IMR-90 (cell line): ENCODE results near the gene ANGPTL7. TPM values are rescaled to one million over a fixed set of nuclear protein-coding genes. Genes with fewer than 3 reads are reported as not detected.

ENCODE experiments used
- ATAC-seq: fragments of 200-7000 bp; cut with Tn5 transposase; 2 replicates; pipeline ENCODE4 v1.9.1; 2020; ENCODE audit warnings: low read depth, mild to moderate bottlenecking, moderate library complexity
- BruUV-seq: library from RNA; stranded (reverse); fragments of 400-500 nt; replicated peaks from 2 replicates; lab custom pipeline; 2021; lab: Mats Ljungman, UMichigan
- CTCF ChIA-PET: fragments of 300-600 bp; formaldehyde crosslinking; extraction: SDS; loops from one replicate; lab custom pipeline; 2021; ENCODE audit warnings: antibody characterized with exemption; lab: Yijun Ruan, JAX
- POLR2A ChIA-PET: fragments of 300-600 bp; sonication (Branson Sonifier 250); formaldehyde crosslinking; loops from one replicate; lab custom pipeline; 2022; ENCODE audit warnings: antibody characterized with exemption; ENCODE audit not compliant: unreplicated experiment; lab: Charles Lee
- DNase-seq: peaks from one replicate; pipeline ENCODE4 v3.0.0; 2013
- H2AFZ ChIP-seq: replicated peaks from 2 replicates; pipeline ENCODE3; 2013; ENCODE audit warnings: low read length, mild to moderate bottlenecking; ENCODE audit not compliant: poor library complexity
- H2AK5ac ChIP-seq: 2 replicates; pipeline ENCODE4 v1.6.1; 2013; ENCODE audit warnings: low read depth, low read length, inconsistent platforms
- H2AK9ac ChIP-seq: replicated peaks from 2 replicates; pipeline ENCODE3; 2013; ENCODE audit warnings: mild to moderate bottlenecking, low read depth, low read length, moderate library complexity; ENCODE audit not compliant: poor library complexity
- H2BK120ac ChIP-seq: 2 replicates; pipeline ENCODE4 v1.6.1; 2013; ENCODE audit warnings: low read depth, low read length, inconsistent platforms
- H2BK15ac ChIP-seq: 3 replicates; pipeline ENCODE4 v1.6.1; 2013; ENCODE audit warnings: low read depth, low read length, inconsistent platforms
- H2BK20ac ChIP-seq: 2 replicates; pipeline ENCODE4 v1.6.1; 2013; ENCODE audit warnings: low read depth, mild to moderate bottlenecking, inconsistent platforms, low read length, moderate library complexity
- H2BK5ac ChIP-seq: 2 replicates; pipeline ENCODE4 v1.6.1; 2013; ENCODE audit warnings: mild to moderate bottlenecking, low read depth, low read length, inconsistent platforms; ENCODE audit not compliant: poor library complexity, severe bottlenecking
- H3K14ac ChIP-seq: replicated peaks from 2 replicates; pipeline ENCODE4 v1.6.1; 2013; ENCODE audit warnings: low read depth, low read length, inconsistent platforms
- H3K18ac ChIP-seq: 2 replicates; pipeline ENCODE4 v1.6.1; 2013; ENCODE audit warnings: low read depth, low read length, control low read depth
- H3K23ac ChIP-seq: 2 replicates; pipeline ENCODE4 v1.6.1; 2013; ENCODE audit warnings: low read depth, low read length, inconsistent platforms
- H3K27ac ChIP-seq: 2 replicates; pipeline ENCODE4 v1.5.1; 2013; ENCODE audit warnings: mild to moderate bottlenecking, control low read depth, low read length; ENCODE audit not compliant: insufficient read depth
- H3K27me3 ChIP-seq: 2 replicates; pipeline ENCODE4 v1.6.1; 2013; ENCODE audit warnings: low read length; ENCODE audit not compliant: control insufficient read depth, insufficient read depth
- H3K36me3 ChIP-seq: 2 replicates; pipeline ENCODE4 v1.6.1; 2013; ENCODE audit warnings: low read length, mixed read lengths; ENCODE audit not compliant: control insufficient read depth, insufficient read depth
- H3K4ac ChIP-seq: 2 replicates; pipeline ENCODE4 v1.6.1; 2013; ENCODE audit warnings: low read depth, low read length, inconsistent platforms
- H3K4me1 ChIP-seq: 2 replicates; pipeline ENCODE4 v1.6.1; 2013; ENCODE audit warnings: low read length, mixed read lengths; ENCODE audit not compliant: control insufficient read depth, insufficient read depth
- H3K4me2 ChIP-seq: 2 replicates; pipeline ENCODE4 v1.6.1; 2013; ENCODE audit warnings: low read depth, mild to moderate bottlenecking, control low read depth, low read length, moderate library complexity
- H3K4me3 ChIP-seq: 2 replicates; pipeline ENCODE4 v1.5.1; 2013; ENCODE audit warnings: low read depth, mild to moderate bottlenecking, control low read depth, low read length, moderate library complexity; ENCODE audit not compliant: insufficient read depth
- H3K56ac ChIP-seq: 2 replicates; pipeline ENCODE4 v1.6.1; 2013; ENCODE audit warnings: low read length, inconsistent platforms; ENCODE audit not compliant: insufficient read depth; ENCODE audit errors: extremely low read depth
- H3K79me1 ChIP-seq, 2 experiments: 2 replicates each; pipeline ENCODE4 v1.6.1; 2013; ENCODE audit warnings: low read length in 2 of 2, inconsistent platforms in 1 of 2, low read depth in 1 of 2
- H3K9ac ChIP-seq: 2 replicates; pipeline ENCODE4 v1.6.1; 2013; ENCODE audit warnings: low read depth, low read length, control low read depth
- H3K9me1 ChIP-seq: 2 replicates; pipeline ENCODE4 v1.6.1; 2013; ENCODE audit warnings: low read length, inconsistent platforms; ENCODE audit not compliant: insufficient read depth
- H3K9me3 ChIP-seq: 2 replicates; pipeline ENCODE4 v1.6.1; 2013; ENCODE audit warnings: low read length; ENCODE audit not compliant: control insufficient read depth, insufficient read depth
- H4K20me1 ChIP-seq: 2 replicates; pipeline ENCODE4 v1.6.1; 2013; ENCODE audit warnings: low read length, inconsistent platforms; ENCODE audit not compliant: insufficient read depth
- H4K5ac ChIP-seq: 2 replicates; pipeline ENCODE4 v1.6.1; 2013; ENCODE audit warnings: mild to moderate bottlenecking, low read depth, low read length, control low read depth
- H4K8ac ChIP-seq, 2 experiments: 2 replicates each; pipeline ENCODE4 v1.6.1; 2013; ENCODE audit warnings: low read depth in 2 of 2, low read length in 2 of 2, control low read depth in 1 of 2, inconsistent platforms in 1 of 2
- H4K91ac ChIP-seq: 2 replicates; pipeline ENCODE4 v1.6.1; 2013; ENCODE audit warnings: low read depth, low read length, inconsistent platforms; ENCODE audit not compliant: insufficient read depth
- BHLHE40 ChIP-seq: fragments of 150-350 bp; IDR thresholded peaks from 2 replicates; pipeline ENCODE4 v1.6.1; 2016; ENCODE audit warnings: mild to moderate bottlenecking, low read depth, low read length
- CEBPB ChIP-seq: IDR thresholded peaks from 2 replicates; pipeline ENCODE4 v1.6.1; 2012; ENCODE audit warnings: low read depth, low read length, improper control_type of control experiment
- CTCF ChIP-seq: conservative IDR thresholded peaks from 2 replicates; pipeline ENCODE4 v1.5.1; 2012; ENCODE audit warnings: mild to moderate bottlenecking, low read depth, low read length, improper control_type of control experiment
- ELK1 ChIP-seq: fragments of 150-350 bp; IDR thresholded peaks from 2 replicates; pipeline ENCODE4 v1.6.1; 2016; ENCODE audit warnings: low read depth, mild to moderate bottlenecking, low read length, moderate library complexity, borderline replicate concordance
- FOS ChIP-seq: fragments of 150-350 bp; IDR thresholded peaks from 2 replicates; pipeline ENCODE4 v1.6.1; 2016; ENCODE audit warnings: low read depth, low read length
- MAFK ChIP-seq: IDR thresholded peaks from 2 replicates; pipeline ENCODE4 v1.6.1; 2012; ENCODE audit warnings: low read depth, low read length, improper control_type of control experiment
- NFE2L2 ChIP-seq: fragments of 150-350 bp; IDR thresholded peaks from 2 replicates; pipeline ENCODE4 v1.6.1; 2016; ENCODE audit warnings: low read depth, mild to moderate bottlenecking, low read length
- POLR2A ChIP-seq: IDR thresholded peaks from 2 replicates; pipeline ENCODE4 v1.6.1; 2012; ENCODE audit warnings: mild to moderate bottlenecking, low read depth, low read length
- RAD21 ChIP-seq: IDR thresholded peaks from 2 replicates; pipeline ENCODE4 v1.6.1; 2012; ENCODE audit warnings: low read length, improper control_type of control experiment
- RCOR1 ChIP-seq: IDR thresholded peaks from 2 replicates; pipeline ENCODE4 v1.6.1; 2012; ENCODE audit warnings: mild to moderate bottlenecking, low read length, improper control_type of control experiment; ENCODE audit not compliant: insufficient replicate concordance
- RFX5 ChIP-seq: IDR thresholded peaks from 2 replicates; pipeline ENCODE4 v1.8.0; 2012; ENCODE audit warnings: low read depth, mild to moderate bottlenecking, low read length, moderate library complexity
- SMC3 ChIP-seq: fragments of 150-350 bp; IDR thresholded peaks from 2 replicates; pipeline ENCODE4 v1.6.1; 2016; ENCODE audit warnings: low read depth, mild to moderate bottlenecking, antibody characterized with exemption, low read length, moderate library complexity
- USF2 ChIP-seq: fragments of 150-350 bp; IDR thresholded peaks from 2 replicates; pipeline ENCODE4 v1.6.1; 2017; ENCODE audit warnings: mild to moderate bottlenecking, antibody characterized with exemption, low read length, low read depth
- WGBS, 2 experiments: methylation state at CpG; one replicate each; pipeline versions ENCODE4 v1.1.5 to v1.1.7; 2013; ENCODE audit warnings: missing lambda C conversion rate in 2 of 2; ENCODE audit not compliant: insufficient read length in 1 of 2; ENCODE audit errors: extremely low coverage in 2 of 2; 5-methylcytosine and 5-hydroxymethylcytosine counted together
- dilution Hi-C: fragments of 300-500 bp; cut with HindIII; formaldehyde crosslinking; loops from one replicate; pipeline ENCODE4 v1.14.3; 2018; ENCODE audit warnings: low sequenced_read_pairs; ENCODE audit not compliant: unreplicated experiment
- in situ Hi-C: fragments of 300-500 bp; cut with MboI; formaldehyde crosslinking; loops from 3 replicates; pipeline ENCODE4 v1.14.3; 2019; ENCODE audit warnings: low sequenced_read_pairs, inconsistent platforms, mixed read lengths
- intact Hi-C: fragments of 100-400 bp; cut with micrococcal nuclease; formaldehyde crosslinking; loops from 2 replicates; pipeline ENCODE4 v1.10.0; 2022
- polyA plus RNA-seq, 3 experiments: library from polyadenylated mRNA; depleted of rRNA; stranded (reverse); fragments of >200 nt; gene quantifications; 2 replicates each; pipeline ENCODE4 v1.2.3, GENCODE V29; 2012; ENCODE audit warnings: low replicate concordance in 1 of 3
- total RNA-seq: library from RNA; depleted of rRNA; stranded (reverse); fragments of >200 nt; gene quantifications from 2 replicates; pipeline ENCODE4 v1.2.3, GENCODE V29; 2012

Gene ANGPTL7
- total and polyA plus RNA-seq, 2 of the 4 experiments (the other 2 are of a cell fraction): under 0.01 TPM; not detected in 1

- Histone ChIP-seq H3K27ac (no peak overlapping the region), H3K79me1 (peaks cover 0 to 3% of the 10 kb centered on the region in 2 experiments; a peak in 1 of 4 replicates), H2AK9ac (no peak overlapping the region), H3K56ac (no peak overlapping the region), H3K14ac (no peak overlapping the region), H3K9ac (no peak overlapping the region), H3K9me1 (peaks cover 6% of the 10 kb centered on the region; the same call in 1 of the 2 replicates), H2BK5ac (no peak overlapping the region), H3K36me3 (peaks cover 22% of the 10 kb centered on the region), H2BK120ac (no peak overlapping the region), H2BK15ac (no peak overlapping the region), H3K9me3 (no peaks in the 10 kb centered on the region), H4K20me1 (no peaks in the 10 kb centered on the region), H4K8ac (no peak overlapping the region), H4K5ac (no peak overlapping the region), H2AK5ac (no peak overlapping the region), H3K18ac (no peak overlapping the region), H3K4me3 (no peak overlapping the region), H2BK20ac (no peak overlapping the region), H2AFZ (no peak overlapping the region), H3K4ac (no peak overlapping the region), H3K27me3 (no peaks in the 10 kb centered on the region), H3K4me1 (peaks cover 4% of the 10 kb centered on the region), H3K4me2 (no peak overlapping the region), H4K91ac (no peak overlapping the region), H3K23ac (no peak overlapping the region)
- dilution Hi-C loops: no loop called here
- 23% methylated on average over 2 of the region's 5 CpGs; no CpG with 5 or more reads in 1 of the 2 experiments for WGBS, 2 experiments
- intact Hi-C loops: loop anchor here (5.0 kb wide), 1 partner anchor 54 kb away; the partner anchor contains the start of gene EXOSC10
- BruUV-seq: no TSS peak
- in situ Hi-C loops: no loop called here
- no peak for TF ChIP-seq ELK1
- no peak for TF ChIP-seq NFE2L2
- no peak for TF ChIP-seq MAFK
- TF ChIP-seq FOS: no peak
- TF ChIP-seq BHLHE40: no peak
- no peak for TF ChIP-seq RFX5
- no peak for TF ChIP-seq CEBPB
- no peak for TF ChIP-seq RAD21
- TF ChIP-seq USF2: no peak
- TF ChIP-seq SMC3: no peak
- TF ChIP-seq CTCF: no peak
- no peak for TF ChIP-seq POLR2A
- TF ChIP-seq RCOR1: no peak
- POLR2A ChIA-PET: no interaction called here
- no peak for ATAC-seq
- CTCF ChIA-PET: no interaction called here
- no peak for DNase-seq
Observed at GRCh38 chr1:11151114-11151513, 38.0 kb upstream of the ANGPTL7 start.
